PC-9 (cell line): ENCODE measurements around the gene RNF227. TPM values are rescaled to one million over a fixed set of nuclear protein-coding genes. Genes with fewer than 3 reads are reported as not detected.

Source experiments
- BruUV-seq: library from RNA; stranded (reverse); fragments of 400-500 nt; replicated peaks from 2 replicates; lab custom pipeline; 2021; lab: Mats Ljungman, UMichigan
- CTCF ChIA-PET: fragments of 300-600 bp; sonication (Branson Sonifier 250); formaldehyde crosslinking; loops from one replicate; lab custom pipeline; 2022; ENCODE audit warnings: antibody characterized with exemption; lab: Charles Lee
- POLR2A ChIA-PET: fragments of 300-600 bp; sonication (Branson Sonifier 250); formaldehyde crosslinking; loops from one replicate; lab custom pipeline; 2022; ENCODE audit warnings: antibody characterized with exemption; ENCODE audit not compliant: unreplicated experiment; lab: Charles Lee
- DNase-seq, 2 experiments: peaks; one replicate each; pipeline versions ENCODE4 v3.0.0 to v3.0.0-alpha.2; 2015 to 2022; ENCODE audit warnings: mixed read lengths in 1 of 2
- H2AFZ ChIP-seq: fragments of 200-600 bp; sonication (generic); 2 replicates; pipeline ENCODE4 v1.8.1; 2017; ENCODE audit warnings: antibody characterized with exemption
- H3F3A ChIP-seq: fragments of 200-600 bp; sonication (generic); 2 replicates; pipeline ENCODE4 v1.8.1; 2017; ENCODE audit warnings: antibody characterized with exemption, mild to moderate bottlenecking, low read depth; ENCODE audit not compliant: insufficient read depth
- H3K27ac ChIP-seq: fragments of 200-600 bp; sonication (generic); 2 replicates; pipeline ENCODE4 v1.6.1; 2016; ENCODE audit warnings: mixed run types
- H3K27me3 ChIP-seq: fragments of 200-600 bp; sonication (generic); 2 replicates; pipeline ENCODE4 v1.6.1; 2016; ENCODE audit warnings: low read depth, mixed run types; ENCODE audit not compliant: insufficient read depth
- H3K36me3 ChIP-seq: fragments of 200-600 bp; sonication (generic); 2 replicates; pipeline ENCODE4 v1.6.1; 2016; ENCODE audit warnings: low read depth, mixed run types
- H3K4me1 ChIP-seq: fragments of 200-600 bp; sonication (generic); replicated peaks from 2 replicates; pipeline ENCODE4 v1.6.1; 2016; ENCODE audit warnings: mixed run types; ENCODE audit not compliant: insufficient read depth
- H3K4me2 ChIP-seq: fragments of 200-600 bp; sonication (generic); 2 replicates; pipeline ENCODE4 v1.6.1; 2017; ENCODE audit warnings: mixed run types
- H3K4me3 ChIP-seq: fragments of 200-600 bp; sonication (generic); 2 replicates; pipeline ENCODE4 v1.6.1; 2016; ENCODE audit warnings: mixed run types
- H3K79me2 ChIP-seq: fragments of 200-600 bp; sonication (generic); 2 replicates; pipeline ENCODE4 v1.6.1; 2017; ENCODE audit warnings: low read depth, mixed run types
- H3K9me2 ChIP-seq: fragments of 200-600 bp; sonication (generic); 2 replicates; pipeline ENCODE4 v1.8.1; 2017; ENCODE audit warnings: mild to moderate bottlenecking; ENCODE audit not compliant: insufficient read depth
- H3K9me3 ChIP-seq: fragments of 200-600 bp; sonication (generic); 2 replicates; pipeline ENCODE4 v1.8.1; 2016; ENCODE audit warnings: low read depth; ENCODE audit not compliant: insufficient read depth
- H4K20me1 ChIP-seq: fragments of 200-600 bp; sonication (generic); 2 replicates; pipeline ENCODE4 v1.8.1; 2017; ENCODE audit not compliant: insufficient read depth
- EZH2 ChIP-seq: fragments of 200-600 bp; sonication (generic); IDR thresholded peaks from 2 replicates; pipeline ENCODE4 v1.8.0; 2017; ENCODE audit warnings: antibody characterized with exemption, low read depth
- intact Hi-C: fragments of 100-400 bp; cut with micrococcal nuclease; formaldehyde crosslinking; loops from one replicate; pipeline ENCODE4 v1.10.0; 2022; ENCODE audit not compliant: unreplicated experiment
- total RNA-seq: library from RNA; stranded (reverse); gene quantifications from 2 replicates; pipeline ENCODE4 v1.2.3, GENCODE V29; 2021
- TF ChIP-seq, protein P1 (sequence below): fragments of 200-600 bp; sonication (generic); conservative IDR thresholded peaks from 2 replicates; pipeline ENCODE4 v1.6.1; 2017; ENCODE audit warnings: mixed run types, antibody characterized with exemption, mild to moderate bottlenecking, moderate library complexity

Gene RNF227
- total RNA-seq, 1 experiment from 2014 or later: 3.1 TPM

DNA sequence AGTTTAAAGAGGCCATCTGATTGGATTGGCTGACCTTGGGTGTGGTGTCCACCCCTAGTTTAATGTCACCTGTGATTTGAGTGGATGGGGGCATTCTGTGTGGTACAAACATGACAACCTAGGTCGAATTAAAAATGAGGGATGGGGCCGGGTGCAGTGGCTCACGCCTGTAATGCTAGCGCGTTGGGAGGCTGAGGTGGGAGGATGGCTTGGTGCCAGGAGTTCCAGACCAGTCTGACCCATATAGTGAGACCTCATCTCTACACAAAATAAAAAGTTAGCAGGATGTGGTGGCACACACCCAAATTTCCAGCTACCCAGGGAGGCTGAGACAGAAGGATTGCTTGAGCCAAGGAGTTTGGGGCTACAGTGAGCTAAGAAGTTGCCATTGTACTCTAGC is 30.4 kb upstream of the RNF227 start:
- Histone ChIP-seq H3K9me3 (no peaks in the 10 kb centered on the region), H3K9me2 (no peaks in the 10 kb centered on the region), H3K4me3 (no peak overlapping the region), H3K27me3 (no peaks in the 10 kb centered on the region), H3F3A (no peaks in the 10 kb centered on the region), H4K20me1 (no peaks in the 10 kb centered on the region; the same call in 1 of the 2 replicates), H3K79me2 (no peaks in the 10 kb centered on the region), H3K27ac (no peak overlapping the region), H3K36me3 (no peaks in the 10 kb centered on the region), H3K4me1 (no peaks in the 10 kb centered on the region), H2AFZ (no peak overlapping the region), H3K4me2 (no peak overlapping the region)
- intact Hi-C loops: no loop called here
- CTCF ChIA-PET: interaction anchor here (0.6 kb wide), 1 partner anchor 295 kb away, joined by 10 read pairs; no protein-coding TSS in a partner anchor
- no TSS peak for BruUV-seq
- POLR2A ChIA-PET: no interaction called here
- DNase-seq: no peak
- no peak for TF ChIP-seq EZH2
- TF ChIP-seq, protein P1, sequence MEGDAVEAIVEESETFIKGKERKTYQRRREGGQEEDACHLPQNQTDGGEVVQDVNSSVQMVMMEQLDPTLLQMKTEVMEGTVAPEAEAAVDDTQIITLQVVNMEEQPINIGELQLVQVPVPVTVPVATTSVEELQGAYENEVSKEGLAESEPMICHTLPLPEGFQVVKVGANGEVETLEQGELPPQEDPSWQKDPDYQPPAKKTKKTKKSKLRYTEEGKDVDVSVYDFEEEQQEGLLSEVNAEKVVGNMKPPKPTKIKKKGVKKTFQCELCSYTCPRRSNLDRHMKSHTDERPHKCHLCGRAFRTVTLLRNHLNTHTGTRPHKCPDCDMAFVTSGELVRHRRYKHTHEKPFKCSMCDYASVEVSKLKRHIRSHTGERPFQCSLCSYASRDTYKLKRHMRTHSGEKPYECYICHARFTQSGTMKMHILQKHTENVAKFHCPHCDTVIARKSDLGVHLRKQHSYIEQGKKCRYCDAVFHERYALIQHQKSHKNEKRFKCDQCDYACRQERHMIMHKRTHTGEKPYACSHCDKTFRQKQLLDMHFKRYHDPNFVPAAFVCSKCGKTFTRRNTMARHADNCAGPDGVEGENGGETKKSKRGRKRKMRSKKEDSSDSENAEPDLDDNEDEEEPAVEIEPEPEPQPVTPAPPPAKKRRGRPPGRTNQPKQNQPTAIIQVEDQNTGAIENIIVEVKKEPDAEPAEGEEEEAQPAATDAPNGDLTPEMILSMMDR: no peak

DNA sequence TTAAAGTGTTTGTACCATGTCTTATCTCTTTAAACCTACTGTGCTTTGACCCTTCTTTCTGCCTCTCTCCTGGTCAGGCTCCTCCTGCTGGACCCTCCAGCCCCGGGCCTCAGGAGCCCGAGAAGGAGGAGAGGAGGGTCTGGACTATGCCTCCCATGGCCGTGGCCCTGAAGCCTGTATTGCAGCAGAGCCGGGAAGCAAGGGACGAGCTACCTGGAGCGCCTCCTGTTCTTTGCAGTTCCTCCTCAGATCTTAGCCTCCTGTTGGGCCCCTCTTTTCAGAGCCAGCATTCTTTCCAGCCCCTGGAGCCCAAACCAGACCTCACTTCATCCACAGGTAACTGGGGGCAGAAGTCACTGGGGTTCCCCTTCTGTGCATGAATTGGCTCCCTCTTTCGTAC is 29.6 kb upstream of the RNF227 start:
- CTCF ChIA-PET: interaction anchor here (0.5 kb wide), 2 partner anchors 20 to 105 kb away, joined by 3 to 4 read pairs; no protein-coding TSS in a partner anchor
- H3K9me2 ChIP-seq: no peaks in the 10 kb centered on the region
- no peak overlapping the region for H3K4me3 ChIP-seq
- POLR2A ChIA-PET: no interaction called here
- intact Hi-C loops: no loop called here
- no TSS peak for BruUV-seq
- H3F3A ChIP-seq: no peaks in the 10 kb centered on the region
- TF ChIP-seq, protein P1: no peak
- no peak for TF ChIP-seq EZH2
- H3K27ac ChIP-seq: no peak overlapping the region
- no peaks in the 10 kb centered on the region for H3K27me3 ChIP-seq
- no peaks in the 10 kb centered on the region; the same call in 1 of the 2 replicates for H4K20me1 ChIP-seq
- no peak overlapping the region for H2AFZ ChIP-seq
- no peaks in the 10 kb centered on the region for H3K4me1 ChIP-seq
- H3K9me3 ChIP-seq: no peaks in the 10 kb centered on the region
- H3K36me3 ChIP-seq: no peaks in the 10 kb centered on the region
- H3K79me2 ChIP-seq: no peaks in the 10 kb centered on the region
- no peak overlapping the region for H3K4me2 ChIP-seq
- DNase-seq: no peak

DNA sequence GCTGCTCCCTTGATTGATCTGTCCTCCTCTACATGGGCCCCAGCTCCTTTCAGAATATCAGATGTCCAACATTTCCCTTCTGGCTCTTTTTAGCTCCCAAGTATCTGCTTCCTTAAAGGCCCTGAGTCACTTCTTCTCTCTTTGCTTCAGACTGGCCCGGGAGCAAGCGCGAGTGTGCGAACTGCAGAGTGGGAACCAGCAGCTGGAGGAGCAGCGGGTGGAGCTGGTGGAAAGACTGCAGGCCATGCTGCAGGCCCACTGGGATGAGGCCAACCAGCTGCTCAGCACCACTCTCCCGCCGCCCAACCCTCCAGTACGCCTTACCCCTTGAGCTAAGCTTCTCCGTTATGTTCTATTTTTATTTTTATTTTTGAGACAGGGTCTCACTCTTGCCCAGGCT is 28.2 kb upstream of the RNF227 start:
- H3K9me2 ChIP-seq: no peaks in the 10 kb centered on the region
- H3K4me2 ChIP-seq: no peak overlapping the region
- CTCF ChIA-PET: no interaction called here
- H3K27ac ChIP-seq: no peak overlapping the region
- TF ChIP-seq, protein P1: no peak
- no peak for TF ChIP-seq EZH2
- no peaks in the 10 kb centered on the region for H3K4me1 ChIP-seq
- H3K36me3 ChIP-seq: no peaks in the 10 kb centered on the region
- no peak for DNase-seq
- no peaks in the 10 kb centered on the region for H3K9me3 ChIP-seq
- no peaks in the 10 kb centered on the region for H3K27me3 ChIP-seq
- no peaks in the 10 kb centered on the region for H4K20me1 ChIP-seq
- BruUV-seq: no TSS peak
- no peak overlapping the region for H2AFZ ChIP-seq
- H3F3A ChIP-seq: no peaks in the 10 kb centered on the region
- intact Hi-C loops: no loop called here
- no peaks in the 10 kb centered on the region for H3K79me2 ChIP-seq
- POLR2A ChIA-PET: no interaction called here
- H3K4me3 ChIP-seq: no peak overlapping the region
